HG03442 (cell line): ENCODE data around the gene COL8A1.
"Not testable (repeated sequence)": the region's sequence is repeated elsewhere in the genome, so short reads cannot be mapped to it uniquely, and the experiment has no call there.

Experiments used
- ATAC-seq: cut with Tn5 transposase; IDR thresholded peaks from one replicate; pipeline ENCODE4 v1.9.1; 2021; ENCODE audit warnings: mild to moderate bottlenecking, moderate library complexity; ENCODE audit not compliant: unreplicated experiment

COL8A1 gene

DNA sequence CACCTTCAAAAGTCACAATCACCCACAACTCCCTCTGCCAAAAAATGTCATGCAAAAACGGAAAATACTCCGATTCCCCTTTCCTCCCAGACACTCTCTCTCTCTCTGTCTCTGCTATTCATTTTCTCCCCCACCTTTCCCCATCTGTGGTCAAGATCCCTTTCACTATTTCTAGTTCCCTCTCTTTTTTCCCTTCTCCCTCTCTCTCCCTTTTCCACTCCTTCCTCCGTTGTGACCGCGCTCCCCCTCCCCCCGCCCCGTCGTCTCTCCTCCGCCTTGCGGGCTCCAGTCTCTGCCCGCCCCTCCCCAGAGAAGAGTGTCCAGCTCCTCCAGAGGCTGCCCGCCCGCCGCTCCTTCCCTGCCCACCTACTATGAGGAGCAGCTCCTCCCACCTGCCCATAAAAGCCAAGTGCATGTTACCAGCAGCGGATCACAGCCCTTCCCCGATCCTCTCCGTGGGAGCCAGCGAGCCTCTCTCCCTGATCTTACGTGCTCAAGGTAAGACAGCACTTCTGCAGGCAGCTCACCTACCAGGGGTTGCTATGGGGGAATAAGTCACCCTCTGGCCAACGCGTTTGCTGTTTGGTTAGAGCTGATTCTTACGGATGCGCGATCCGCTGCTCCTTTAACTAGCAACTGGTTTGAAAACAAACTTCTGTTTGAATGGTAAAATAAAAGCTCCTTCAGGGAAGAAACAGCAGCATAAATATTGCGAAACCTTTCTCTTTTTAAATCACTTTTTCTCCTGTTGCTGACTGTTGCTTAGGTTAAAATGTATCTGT, at the start of gene COL8A1:
TSS of gene COL8A1 (plus strand) at position 428 of the 782 bp plus-strand sequence. CDS start 152,089 bp downstream, outside the sequence.
- ATAC-seq: no peak

DNA sequence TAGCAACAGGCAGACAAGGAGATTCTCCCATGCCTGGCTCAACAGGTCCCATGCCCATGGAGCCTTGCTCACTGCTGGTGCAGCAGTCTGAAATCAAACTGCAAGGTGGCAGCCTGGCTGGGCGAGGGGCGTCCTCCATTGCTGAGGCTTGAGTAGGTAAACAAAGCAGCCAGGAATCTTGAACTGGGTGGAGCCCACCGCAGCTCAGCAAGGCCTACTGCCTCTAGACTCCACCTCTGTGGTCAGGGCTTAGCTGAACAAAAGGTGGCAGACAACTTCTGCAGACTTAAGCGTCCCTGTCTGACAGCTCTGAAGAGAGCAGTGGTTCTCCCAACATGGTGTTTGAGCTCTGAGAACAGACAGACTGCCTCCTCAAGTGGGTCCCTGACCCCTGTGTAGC, 49.2 kb upstream of the COL8A1 start:
- ATAC-seq: not testable (repeated sequence)

DNA sequence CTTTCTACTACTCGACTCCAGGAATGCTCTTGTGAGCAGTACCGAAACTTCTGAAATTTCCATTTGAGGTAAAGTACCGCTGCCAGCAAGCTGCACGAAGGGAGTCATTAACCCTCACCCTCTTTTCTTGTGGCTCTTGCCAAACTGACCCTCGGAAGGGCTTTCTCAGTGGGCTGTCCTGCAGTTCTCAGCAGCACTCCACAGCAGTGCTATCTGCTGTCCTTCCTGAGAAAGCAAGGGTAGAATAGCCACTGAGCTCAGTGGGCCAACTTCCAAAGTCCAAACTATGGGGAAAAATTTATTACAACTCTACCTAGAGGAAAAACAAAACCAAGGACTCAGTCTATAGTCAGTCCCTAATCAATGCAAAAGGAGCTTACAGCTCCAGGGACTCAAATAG, 38.5 kb upstream of the COL8A1 start:
- ATAC-seq: no peak

DNA sequence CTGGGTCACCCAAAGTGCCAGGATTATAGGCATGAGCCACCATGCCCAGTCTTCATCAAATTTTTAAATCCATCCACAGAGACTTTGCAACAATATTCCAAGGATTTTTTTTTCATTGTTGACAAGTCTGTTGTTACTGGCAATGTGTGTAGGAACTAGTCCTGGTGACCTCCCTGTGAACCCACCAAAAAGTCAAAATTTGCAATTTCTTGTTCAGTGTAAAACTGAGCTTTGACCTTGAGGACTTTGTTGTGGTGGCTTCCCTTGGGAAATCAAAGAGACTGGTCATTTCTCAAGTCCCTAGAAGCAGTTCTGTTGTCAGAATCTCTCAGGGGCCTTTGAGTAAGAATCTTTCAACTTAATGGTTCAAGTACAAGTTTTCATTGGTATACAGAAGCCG, 36.9 kb upstream of the COL8A1 start:
- no peak for ATAC-seq

DNA sequence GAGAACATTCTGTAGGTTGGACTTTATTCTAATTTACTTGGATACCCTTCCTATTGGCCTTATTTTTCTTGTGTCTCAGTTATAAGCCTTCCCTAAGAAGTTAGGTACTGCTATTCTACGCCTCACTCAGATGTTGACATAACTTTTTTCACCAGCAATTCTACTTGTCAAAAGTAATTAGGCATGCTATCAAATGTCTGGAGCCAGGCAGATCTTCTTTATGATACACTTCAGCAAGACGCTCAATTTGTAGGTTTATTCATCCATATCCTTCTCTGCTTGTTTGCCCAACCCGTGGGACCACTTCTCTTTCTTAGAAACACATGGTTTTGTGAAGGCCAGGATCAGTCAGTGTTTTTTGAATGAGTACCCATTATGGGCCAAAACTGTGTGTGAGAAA, 36.2 kb upstream of the COL8A1 start:
- ATAC-seq: no peak

DNA sequence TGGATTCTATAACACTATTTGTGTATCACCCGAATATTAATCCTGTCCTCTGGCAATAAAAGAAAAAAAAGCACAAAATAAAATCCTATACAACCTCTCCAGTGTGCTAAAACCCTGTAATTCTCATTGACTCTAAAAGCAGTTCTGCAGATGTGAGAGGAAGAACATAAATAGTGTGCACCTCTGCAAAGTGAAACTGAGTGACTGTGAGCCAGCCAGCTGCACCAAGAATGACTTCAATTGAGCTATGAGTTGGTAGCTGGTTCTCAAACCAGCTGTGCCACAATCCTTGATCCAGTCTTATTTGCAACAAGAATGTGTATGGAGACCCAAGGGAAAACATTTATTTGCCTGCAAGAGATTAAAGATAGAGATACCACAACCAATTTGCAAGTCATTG, 31.2 kb upstream of the COL8A1 start:
- peak; percentile 52 for ATAC-seq

DNA sequence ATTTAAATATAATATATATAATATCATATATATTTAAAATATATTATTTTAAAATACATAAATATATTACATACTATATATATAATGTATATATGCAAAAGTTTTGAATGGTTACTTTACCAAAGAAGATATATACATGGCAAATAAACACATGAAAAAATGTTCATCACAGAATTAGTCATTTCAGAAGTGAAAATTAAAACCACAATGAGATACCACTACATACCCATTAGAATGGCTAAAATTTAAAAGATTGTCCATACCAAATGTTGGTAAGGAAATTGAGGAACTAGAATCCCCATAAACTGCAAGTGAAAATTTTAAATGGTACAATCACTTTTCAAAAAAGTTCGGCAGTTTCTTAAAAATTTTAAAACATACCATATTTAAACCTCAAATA, 23.6 kb upstream of the COL8A1 start:
- no peak for ATAC-seq

DNA sequence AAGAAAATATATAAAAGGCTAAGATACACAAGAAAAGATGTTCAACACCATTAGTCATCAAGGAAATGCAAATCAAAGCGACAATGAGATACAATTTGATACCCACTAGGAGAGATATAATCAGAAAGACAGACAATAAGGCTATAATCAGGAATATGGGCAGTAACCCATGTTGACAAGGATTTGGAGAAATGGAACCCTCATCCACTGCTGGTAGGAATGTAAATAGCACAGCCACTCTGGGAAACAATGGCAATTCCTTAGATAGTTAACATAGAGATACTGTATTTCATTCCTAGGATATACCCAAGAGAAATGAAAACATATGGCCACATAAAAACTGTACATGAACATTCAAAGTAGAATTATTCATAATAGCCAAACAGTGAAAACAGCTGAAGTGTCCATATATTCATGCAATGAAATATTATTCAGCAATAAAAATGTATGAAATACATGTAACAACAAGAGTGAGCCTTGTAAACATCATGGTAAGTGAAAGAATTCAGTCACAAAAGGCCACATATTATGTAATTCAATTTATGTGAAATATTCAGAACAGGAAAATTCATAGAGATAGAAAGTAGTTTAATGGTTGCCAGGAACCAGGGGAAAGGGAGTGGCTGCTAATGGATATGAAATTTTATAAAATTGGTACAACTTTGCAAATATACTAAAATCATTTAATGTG, 18.2 kb upstream of the COL8A1 start:
- no peak for ATAC-seq

DNA sequence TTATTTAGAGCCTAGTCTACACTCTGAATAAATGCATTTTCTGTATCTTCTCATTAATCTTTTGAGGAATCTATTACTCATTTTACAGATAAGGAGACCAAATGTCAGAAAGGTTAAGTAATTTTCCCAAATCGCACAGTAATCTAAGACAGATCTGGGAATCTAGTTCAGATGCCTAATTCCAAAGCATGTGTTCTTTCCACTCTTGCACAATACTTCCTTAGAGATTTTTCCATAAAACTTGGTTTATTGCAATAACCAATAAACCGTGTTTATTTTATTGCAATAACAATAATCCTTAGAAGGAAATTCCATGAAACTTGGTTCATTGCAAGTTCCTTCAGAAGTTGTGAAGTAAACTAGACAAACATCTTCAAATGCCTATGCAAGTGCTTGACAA, 17.4 kb upstream of the COL8A1 start:
- no peak for ATAC-seq

DNA sequence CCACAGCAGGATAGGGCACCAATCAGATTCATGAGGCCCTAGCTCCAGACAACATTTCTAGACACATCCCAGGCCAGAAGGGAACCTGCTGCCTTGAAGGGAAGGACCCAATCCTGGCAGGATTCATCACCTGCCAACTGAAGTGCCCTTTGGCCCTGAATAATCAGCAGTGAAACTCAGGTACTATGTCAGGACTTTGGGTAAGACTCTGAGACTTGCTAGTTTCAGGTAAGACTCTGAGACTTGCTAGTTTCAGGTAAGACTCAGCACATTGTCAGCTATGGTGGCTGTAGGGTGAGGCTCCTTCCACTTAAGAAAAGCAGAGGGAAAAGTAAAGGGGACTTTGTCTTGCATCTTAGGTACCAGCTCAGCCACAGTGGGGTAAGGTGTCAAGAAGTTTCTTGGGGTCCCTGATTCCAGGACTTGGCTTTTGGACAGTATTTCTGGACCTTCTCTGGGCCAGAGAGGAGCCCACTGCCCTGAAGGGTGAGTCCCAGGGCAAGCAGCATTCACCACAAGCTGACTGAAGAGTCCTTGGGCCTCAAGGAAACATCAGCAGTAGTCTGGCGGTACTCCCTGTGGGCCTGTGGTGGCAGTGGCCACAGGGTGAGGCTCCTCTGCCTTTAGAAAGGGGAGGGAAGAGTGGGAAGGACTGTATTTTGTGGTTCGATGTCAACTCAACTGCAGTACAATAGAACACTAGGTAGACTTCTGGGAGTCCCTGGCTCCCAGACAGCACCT, 13.7 kb upstream of the COL8A1 start:
- ATAC-seq: no peak

DNA sequence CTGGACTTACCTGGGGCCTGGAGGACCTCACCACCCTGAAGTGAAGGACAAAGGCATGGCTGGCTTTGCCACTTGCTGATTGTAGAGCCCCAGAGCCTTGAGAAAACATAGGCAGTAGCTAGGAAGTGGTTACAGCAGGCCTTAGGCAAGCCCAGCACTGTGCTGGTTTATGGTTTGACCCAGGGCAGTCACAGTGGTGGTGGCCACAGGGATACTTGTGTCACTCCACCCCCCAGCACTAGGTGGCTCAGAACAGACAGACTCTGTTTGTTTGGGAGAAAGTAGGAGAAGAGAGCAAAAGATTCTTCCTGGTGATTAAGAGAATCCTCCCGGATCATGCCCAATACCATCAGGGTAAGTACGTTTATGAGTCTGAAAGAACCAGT, 13.2 kb upstream of the COL8A1 start:
- ATAC-seq: no peak

DNA sequence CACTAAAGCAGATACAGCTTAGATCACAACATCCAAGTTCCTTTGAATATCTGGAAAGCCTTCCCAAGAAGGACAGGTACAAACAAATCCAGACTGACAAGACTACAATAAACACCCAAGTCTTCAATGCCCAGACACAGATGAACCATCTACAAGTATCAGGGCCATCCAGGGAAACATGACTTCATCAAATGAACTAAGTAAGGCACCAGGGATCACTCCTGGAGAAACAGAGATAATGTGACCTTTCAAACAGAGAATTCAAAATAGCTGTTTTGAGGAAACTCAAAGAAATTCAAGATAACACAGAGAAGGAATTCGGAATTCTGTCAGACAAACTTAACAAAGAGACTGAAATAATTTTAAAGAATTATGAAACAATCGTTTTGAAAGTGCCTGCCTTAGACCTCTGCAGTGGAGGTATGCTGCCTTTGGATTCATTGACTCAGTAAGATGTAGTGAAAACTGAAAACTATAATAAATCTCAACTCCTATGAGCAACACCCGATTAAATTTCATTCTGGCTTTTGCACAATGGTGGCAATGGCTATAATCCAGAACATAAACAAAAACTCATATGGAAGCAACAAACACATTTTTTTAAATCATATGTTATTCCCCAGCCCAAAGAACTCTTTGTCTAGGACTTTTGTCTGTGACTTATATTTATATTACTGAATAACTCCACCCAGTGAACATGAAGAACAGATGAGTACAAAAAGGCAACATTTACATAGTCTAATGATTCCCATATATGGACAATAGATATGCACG, 12.6 kb upstream of the COL8A1 start:
- no peak for ATAC-seq

DNA sequence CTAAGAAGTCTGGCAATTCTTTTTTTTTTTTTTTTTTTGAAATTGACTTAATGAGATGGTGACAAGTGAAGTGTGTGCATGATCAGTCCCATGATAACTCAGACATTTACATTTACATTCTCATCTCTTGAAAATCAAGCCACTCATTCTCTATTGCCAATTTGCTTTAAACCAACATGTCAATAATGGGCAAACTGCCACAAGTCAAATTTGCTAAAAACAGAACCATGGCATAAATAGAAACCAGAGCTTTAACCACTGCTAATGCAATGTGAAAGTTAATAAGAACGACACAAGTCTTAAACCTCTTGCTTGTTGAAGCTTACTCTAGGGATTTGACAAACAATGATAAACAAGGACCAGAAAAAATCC, 12.0 kb upstream of the COL8A1 start:
- ATAC-seq: peak; percentile 65

DNA sequence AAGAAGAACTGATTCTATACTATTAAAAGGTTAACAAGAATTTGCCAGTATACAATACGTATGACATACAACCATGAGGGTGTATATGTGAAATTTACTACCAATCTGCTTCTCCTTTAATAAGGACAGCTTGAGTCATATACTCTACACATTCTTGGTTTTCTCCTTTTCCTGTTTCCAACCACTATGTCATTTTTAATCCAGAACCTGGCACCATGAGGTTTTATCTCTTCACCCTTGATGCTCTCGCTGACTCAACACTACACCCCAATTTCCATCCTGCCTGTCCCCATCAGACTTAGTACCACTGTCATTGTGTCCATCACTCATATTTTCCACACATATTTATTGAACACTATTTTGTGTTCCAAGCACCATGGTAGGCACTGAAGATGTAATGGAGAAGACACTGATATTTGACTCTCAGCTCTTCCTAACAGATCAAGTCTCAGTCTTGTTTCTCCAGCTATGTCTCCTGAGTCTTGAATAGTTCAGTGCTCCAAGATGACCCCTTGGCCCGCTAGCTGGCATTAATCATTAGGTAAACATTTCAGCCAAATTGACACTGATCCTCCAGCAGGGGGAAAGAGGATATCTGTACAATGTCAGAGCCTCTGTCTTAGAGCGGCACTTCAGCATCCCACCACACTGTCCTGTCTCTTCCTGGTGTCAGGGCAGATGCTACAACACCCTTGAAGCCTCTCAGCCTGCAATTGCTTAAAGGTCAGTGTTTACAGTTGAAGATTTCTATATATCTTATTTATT, 11.2 kb upstream of the COL8A1 start:
- ATAC-seq: peak; percentile 23

DNA sequence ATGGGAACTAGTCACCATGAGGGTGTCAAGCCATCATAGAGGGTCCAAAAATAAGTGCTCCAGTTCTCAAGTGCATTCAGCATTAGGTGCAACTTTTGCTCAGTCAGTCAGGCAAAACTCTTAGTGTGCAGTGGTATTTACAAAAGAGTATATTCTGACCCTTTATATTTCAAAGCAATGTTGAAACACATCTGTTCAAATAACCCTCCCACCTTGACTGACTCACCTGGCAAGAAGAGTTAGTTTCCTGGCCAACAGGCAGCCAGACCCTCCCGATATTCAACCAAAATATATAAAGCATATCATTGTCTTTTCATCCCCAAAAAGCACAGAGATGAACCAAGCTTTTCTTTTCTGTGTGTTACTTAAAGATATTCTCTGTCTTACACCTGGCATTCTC, 7.6 kb upstream of the COL8A1 start:
- ATAC-seq: no peak

DNA sequence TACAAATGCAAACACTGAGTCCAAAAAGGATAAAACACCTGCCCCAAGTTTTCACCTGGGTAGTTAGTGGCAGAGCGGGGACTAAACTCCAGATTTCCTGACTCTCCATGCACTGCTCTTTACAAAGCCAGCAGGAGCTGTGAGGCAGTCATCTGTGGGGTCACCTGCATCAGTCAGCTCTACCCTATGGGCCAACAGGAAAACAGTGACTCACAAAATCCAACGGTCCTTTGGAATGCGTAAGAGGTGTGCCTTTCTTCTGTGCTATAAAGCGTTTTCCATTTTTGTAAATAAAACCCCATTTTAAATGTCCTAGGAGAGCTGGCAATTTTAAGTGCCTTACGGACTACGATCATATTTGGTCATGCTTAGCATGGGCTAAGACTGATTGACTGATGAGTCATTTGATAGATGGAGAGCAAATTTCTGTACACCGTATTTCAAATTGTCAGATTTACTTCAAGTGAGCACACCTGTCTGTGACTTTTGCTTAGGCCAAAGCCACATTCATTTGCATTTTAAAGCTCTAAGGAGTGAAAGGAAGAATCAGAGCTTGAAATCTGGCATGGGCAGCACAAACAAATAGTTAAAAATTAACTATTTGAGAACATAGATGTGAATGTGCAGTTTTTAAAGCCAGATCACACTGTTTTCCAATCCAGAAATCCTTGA, 4.4 kb upstream of the COL8A1 start:
- ATAC-seq: no peak

DNA sequence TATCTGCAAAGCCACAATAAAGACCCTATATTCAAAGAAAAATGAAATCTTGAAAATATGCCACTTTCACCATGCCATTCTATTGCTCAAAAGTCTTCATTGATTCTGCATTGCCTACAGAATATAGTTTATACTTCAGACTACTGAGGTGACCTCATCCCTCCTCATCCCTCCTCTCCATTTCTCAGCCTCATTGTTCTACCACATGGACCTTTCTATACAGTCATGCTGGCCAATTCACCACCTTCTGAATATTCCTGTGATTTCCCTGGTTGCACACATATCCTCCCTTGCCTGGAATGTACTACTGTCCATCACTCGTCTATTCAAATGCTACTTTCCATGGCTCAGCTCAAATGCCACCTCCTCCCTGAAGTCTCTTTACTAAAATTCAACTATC, 3.5 kb upstream of the COL8A1 start:
- no peak for ATAC-seq

DNA sequence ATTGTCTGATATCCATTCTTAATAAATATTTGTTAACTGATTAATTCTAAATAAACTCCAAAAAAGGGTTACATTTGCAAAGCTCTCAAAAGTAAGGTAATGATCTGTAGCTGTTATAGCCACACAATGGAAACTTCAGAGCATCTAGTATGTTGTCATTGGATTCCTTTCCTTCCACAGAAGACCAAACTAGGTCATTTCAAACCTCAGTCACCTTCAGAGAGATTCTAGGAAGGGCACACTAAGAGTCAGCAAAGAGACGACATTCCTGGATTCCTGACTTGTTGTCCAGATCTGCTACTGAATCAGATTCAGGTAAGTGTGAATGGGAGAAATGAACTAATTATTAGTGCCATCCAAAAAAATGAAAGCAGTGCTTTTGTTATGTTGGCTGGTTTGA, 3.0 kb upstream of the COL8A1 start:
- ATAC-seq: no peak

DNA sequence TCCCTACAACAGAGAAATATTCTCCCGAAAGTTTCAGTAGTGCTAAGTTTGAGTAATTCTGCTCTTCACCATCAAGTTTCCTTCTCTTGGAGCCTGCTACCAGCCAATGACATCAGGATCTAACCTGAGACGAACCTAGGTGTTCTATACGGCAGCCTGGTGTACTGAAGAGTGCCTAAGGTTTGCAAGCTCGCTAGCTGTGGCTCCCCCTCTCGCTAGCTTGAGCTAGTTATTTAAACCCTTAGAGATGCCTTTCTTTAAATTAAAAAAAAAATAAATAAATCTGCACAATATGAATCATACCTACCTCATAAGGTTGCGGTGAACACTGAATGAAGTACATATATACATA, 1.4 kb upstream of the COL8A1 start:
- no peak for ATAC-seq
